Measurements from ENCODE around the gene TBC1D19.
"Not testable (repeated sequence)": the region's sequence is repeated elsewhere in the genome, so short reads cannot be mapped to it uniquely, and the experiment has no call there.

The TBC1D19 gene, protein sequence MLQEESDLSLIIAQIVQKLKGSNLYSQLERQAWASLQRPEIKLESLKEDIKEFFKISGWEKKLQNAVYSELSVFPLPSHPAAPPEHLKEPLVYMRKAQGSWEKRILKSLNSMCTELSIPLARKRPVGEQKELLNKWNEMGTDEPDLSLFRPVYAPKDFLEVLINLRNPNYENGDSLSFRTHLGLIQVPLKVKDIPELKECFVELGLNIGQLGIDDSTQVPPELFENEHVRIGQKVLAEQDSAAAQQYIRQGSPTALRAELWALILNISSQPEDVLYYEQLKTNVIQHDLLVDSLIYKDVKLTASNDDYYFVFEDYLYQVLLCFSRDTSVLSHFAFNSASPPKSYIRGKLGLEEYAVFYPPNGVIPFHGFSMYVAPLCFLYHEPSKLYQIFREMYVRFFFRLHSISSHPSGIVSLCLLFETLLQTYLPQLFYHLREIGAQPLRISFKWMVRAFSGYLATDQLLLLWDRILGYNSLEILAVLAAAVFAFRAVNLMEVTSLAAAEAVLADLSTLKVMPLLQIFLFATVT

GRCh38 chr4:26583865-26584652 lies at the start of gene TBC1D19:
Gene TBC1D19 (plus strand): TSS chr4:26584084. CDS start chr4:26584194, 110 bp downstream.
- DNase-seq: peak; percentile 93

GRCh38 chr4:26542991-26543390 lies 40.9 kb upstream of the TBC1D19 start:
- DNase-seq: no peak

GRCh38 chr4:26544421-26544820 lies 39.5 kb upstream of the TBC1D19 start:
- no peak for DNase-seq

DNA sequence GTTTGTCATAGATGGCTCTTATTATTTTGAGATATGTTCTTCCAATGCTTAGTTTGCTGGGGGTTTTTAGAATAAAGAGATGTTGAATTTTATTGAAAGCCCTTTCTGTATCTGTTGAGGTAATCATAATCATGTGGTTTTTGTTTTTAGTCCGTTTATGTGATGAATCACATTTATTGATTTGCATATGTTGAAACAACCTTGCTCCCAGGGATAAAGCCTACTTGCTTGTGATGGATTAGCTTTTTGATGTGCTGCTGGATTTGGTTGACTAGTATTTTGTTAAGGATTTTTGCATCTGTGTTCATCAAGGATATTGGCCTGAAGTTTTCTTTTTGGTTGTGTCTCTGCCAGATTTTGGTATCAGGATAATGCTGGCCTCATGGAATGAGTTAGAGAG lies 35.5 kb upstream of the TBC1D19 start:
- DNase-seq: not testable (repeated sequence)

DNA sequence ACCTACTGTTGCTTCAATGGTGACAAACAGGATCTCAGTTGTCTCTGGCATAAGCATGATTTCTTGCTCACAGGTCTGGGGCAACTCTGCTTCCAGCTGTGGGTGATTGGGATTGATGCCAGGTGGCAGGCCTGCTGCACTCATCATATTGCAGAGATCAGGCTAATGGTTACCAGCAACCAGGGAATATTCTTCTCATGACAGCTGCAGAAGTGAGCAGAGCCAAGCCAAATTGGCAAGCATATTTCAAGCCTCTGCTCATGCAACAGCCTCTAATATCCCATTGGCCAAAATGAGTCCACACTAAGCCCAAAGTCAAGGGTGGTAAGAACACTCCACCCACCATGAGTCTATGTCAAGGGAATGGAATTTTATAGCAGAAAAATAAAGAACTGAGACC lies 26.7 kb upstream of the TBC1D19 start:
- peak; percentile 94 for DNase-seq

GRCh38 chr4:26558166-26558895 lies 25.6 kb upstream of the TBC1D19 start:
- DNase-seq: no peak

DNA sequence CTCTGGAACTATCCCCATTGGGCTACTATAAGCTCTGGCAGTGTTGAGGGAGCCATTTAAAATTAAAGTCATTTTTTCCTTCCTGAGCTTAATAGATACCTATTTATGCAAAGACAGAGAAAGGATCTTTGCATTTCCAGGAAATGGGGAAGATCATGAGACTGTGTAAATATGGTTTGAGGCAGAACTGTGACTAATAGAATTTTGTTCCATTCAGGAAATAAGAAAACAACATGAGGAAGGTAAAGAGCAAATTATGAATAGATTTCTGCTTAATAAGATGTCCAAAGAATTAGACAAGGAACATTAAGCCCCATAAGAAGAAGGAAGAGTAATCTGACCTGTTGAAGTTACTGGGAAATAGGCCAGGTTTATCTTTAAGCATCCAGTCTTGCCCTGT lies 17.8 kb upstream of the TBC1D19 start:
- DNase-seq: no peak

- DNase-seq: no peak
Measured at GRCh38 chr4:26568446-26568994, 15.4 kb upstream of the TBC1D19 start.

- DNase-seq: no peak
Measured at GRCh38 chr4:26570596-26570995, 13.3 kb upstream of the TBC1D19 start.

DNA sequence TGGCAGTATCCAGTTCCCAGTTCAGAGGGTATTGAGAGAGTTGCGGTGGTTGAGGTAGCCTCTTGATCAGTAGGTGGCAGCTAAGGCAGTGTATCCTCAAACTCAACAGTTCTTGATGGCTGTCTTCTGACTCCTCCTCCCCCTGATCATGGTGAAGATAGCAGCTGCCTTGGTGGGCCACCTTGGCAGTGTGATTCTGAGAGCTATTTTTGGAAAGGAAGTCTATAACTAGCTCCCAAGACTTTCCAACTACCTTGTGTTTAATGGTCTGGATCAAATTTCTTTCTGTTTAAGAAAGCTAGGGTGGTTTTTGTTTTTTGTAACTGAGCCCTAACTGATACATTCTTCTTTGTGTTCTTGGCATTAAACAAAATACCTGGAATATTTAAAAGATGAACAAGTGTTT lies 10.5 kb upstream of the TBC1D19 start:
- no peak for DNase-seq

DNA sequence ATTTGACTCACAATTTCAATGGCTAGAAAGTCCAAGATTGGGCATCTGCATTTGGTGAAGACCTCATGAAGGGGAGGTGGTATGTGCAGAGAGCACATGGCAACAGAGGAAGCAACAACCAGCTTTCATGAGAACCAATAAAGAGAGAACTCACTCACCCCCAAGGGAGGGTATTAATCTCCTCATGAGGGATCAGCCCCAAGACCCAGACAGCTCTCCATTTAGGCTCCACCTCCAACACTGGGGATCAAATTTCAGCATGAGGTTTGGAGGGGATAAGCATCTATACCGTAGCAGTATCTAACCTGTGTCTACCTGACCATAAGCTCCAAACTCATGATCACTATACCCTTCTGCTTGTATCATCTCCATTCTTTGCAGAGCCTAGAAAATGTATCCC lies 9.3 kb upstream of the TBC1D19 start:
- no peak for DNase-seq

DNA sequence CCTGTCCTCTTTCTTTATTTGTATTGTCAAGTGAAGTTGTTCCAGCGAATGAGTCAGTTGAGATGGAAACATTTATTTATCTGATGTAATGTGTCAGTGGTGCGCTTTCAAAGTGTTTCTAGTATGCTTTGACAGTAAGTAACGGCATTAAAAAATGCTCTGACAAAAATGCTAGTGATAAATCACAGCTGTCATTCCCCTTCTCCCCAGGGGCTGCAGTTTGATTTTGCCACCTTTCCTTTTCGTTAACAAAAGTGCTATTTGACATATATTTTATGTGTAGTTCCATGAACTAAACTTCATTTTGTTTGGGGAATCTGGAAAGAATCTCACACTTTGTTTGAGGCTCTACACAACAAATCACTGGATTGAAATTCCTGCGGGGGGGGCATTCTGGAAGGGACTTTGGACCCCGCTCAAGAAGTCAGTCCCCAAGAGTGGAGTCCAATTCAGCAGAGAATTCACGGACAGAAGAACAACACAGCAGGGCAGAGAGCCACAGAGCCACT lies 7.6 kb upstream of the TBC1D19 start:
- no peak for DNase-seq

DNA sequence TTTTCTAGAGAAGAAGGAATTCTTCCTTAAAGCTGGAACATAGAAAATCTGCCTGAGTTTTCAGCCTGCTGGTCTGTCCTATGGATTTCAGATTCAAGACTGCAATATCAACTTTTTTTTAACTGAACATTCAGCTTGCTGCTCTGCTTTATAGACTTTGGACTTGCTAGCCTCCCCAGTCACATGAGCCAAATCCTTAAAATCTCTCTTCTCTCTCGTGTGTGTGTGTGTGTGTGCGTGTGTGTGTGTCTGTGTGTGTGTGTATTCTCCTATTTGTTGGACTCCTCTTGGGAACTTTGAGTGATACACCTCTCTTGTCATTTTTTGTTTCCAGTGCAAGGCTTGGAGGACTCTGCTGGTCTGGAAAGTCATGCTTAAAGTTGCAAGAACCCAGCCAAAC lies 6.8 kb upstream of the TBC1D19 start:
- DNase-seq: no peak

- no peak for DNase-seq
Measured at GRCh38 chr4:26579169-26579568, 4.7 kb upstream of the TBC1D19 start.

GRCh38 chr4:26581341-26581740 lies 2.5 kb upstream of the TBC1D19 start:
- not testable (repeated sequence) for DNase-seq

DNA sequence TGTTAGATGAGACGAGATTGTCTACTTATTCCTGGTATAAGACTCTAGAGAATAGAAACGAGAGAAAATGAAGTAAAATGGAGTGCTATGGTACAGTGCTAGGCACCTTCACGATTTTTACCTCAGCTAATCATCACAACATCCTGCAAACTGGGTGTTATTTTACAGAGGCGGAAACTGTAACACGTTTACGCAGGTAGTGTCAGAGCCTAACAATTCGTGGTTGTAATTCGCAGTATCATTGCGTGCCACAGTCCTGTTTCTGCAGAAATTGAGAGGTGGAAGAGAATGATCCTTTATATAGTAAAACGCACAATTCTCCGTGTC lies 383 bp upstream of the TBC1D19 start:
- no peak for DNase-seq

DNA sequence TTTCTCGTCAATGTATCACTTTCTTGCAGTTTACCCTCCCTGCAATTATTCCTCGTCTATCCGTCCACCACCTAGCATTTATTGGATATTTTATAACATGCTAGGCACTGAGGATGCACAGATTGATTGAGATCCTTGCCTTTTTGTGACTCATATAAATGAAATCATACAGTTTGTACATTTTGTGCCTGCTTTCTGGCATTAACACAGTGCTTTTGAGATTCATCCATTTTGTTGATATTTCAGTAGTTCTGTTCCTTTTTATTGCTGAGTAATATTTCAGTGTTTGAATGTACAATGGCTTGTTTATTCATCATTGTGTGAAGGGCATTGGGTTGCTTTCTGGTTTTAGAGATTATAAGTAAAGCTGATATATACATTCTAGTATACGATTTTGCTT lies 841 bp downstream of the TBC1D19 start:
- no peak for DNase-seq

- DNase-seq: no peak
Measured at GRCh38 chr4:26589705-26590104, 5.8 kb downstream of the TBC1D19 start.

DNA sequence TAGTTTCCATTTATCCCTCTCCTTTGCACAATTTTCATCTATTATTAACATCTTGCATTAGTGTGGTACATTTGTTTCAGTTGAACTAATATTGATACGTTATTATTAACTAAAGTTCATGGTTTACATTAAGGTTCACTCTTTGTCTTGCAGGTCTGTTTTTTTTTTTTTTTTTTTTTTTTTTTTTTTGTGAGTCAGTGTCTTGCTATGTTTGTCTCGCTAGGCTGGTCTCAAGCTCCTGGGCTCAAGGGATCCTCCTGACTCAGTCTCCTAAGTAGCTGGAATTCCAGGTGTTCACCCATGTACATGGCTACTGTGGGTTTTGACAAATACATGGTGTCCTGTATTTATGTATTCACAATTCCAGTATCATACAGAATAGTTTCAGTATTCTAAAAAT lies 6.8 kb downstream of the TBC1D19 start:
- no peak for DNase-seq

GRCh38 chr4:26593557-26593956 lies 9.7 kb downstream of the TBC1D19 start:
- DNase-seq: not testable (repeated sequence)

DNA sequence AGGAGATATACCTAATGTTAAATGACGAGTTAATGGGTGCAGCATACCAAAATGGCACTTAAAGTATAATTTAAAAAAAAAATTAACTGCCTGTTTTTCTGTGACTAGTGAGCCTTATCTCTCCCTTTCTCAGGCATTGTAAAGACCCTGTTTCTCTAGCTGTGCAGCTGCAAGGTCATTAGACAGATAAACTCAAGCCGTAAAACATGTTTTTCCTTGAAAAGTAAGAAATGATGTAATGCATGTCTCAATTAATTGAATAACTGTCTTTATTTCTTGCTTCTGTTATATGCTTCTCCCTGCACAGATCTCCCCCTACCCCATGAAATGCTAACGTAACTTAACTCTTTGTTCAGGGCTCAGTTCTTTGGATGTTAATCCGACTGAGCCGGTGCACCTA lies 10.5 kb downstream of the TBC1D19 start:
- DNase-seq: no peak

- no peak for DNase-seq
Measured at GRCh38 chr4:26594778-26595177, 10.9 kb downstream of the TBC1D19 start.

GRCh38 chr4:26596843-26597242 lies 13.0 kb downstream of the TBC1D19 start:
- no peak for DNase-seq

All from T1000 (cell line).